HCT116 (cell line): ENCODE results near the gene PRR29. TPM values are rescaled to one million over a fixed set of nuclear protein-coding genes. Genes with fewer than 3 reads are reported as not detected.

Experiments used
- ATAC-seq: fragments of 200-7000 bp; cut with Tn5 transposase; 2 replicates; pipeline ENCODE4 v1.9.1; 2020; ENCODE audit warnings: mild to moderate bottlenecking, moderate library complexity
- BruUV-seq: library from RNA; stranded (reverse); fragments of 400-500 nt; replicated peaks from 2 replicates; lab custom pipeline; 2021; lab: Mats Ljungman, UMichigan
- CTCF ChIA-PET: fragments of 300-600 bp; sonication (Branson Sonifier 250); formaldehyde crosslinking; loops from one replicate; lab custom pipeline; 2021; ENCODE audit warnings: antibody characterized with exemption; lab: Charles Lee
- POLR2A ChIA-PET: fragments of 300-600, 350-600 bp; sonication (Branson Sonifier 250); formaldehyde crosslinking; loops from one replicate; lab custom pipeline; 2021; ENCODE audit warnings: antibody characterized with exemption; lab: Charles Lee
- RAD21 ChIA-PET, 2 experiments: fragments of 300-600 bp; sonication (Branson Sonifier 250); formaldehyde crosslinking; loops; one replicate each; lab custom pipeline; 2023; ENCODE audit warnings: low total read pairs in 2 of 2; ENCODE audit not compliant: uncharacterized antibody in 2 of 2, unreplicated experiment in 2 of 2, low non-redundant PET in 1 of 2; lab: Charles Lee
- DNase-seq: peaks from one replicate; pipeline ENCODE4 v3.0.0-alpha.2; 2010; ENCODE audit warnings: low read depth, low spot score
- H2AFZ ChIP-seq: fragments of 200-600 bp; shearing (Covaris generic), sonication (generic); 2 replicates; pipeline ENCODE4 v1.6.1; 2017; ENCODE audit warnings: low read depth, mixed run types, mixed read lengths, antibody characterized with exemption, low read length; ENCODE audit not compliant: poor library complexity, severe bottlenecking
- H3K27ac ChIP-seq: 2 replicates; pipeline ENCODE4 v1.5.1; 2012; ENCODE audit warnings: low read depth, low read length
- H3K27me3 ChIP-seq: fragments of 200-600 bp; sonication (generic); 2 replicates; pipeline ENCODE4 v1.6.1; 2016; ENCODE audit warnings: mixed run types, low read length, mixed read lengths; ENCODE audit not compliant: insufficient read depth
- H3K36me3 ChIP-seq, 2 experiments: fragments of 200-500 bp in 1 of 2; fragments of 200-600 bp in 1 of 2; sonication (Bioruptor generic) in 1 of 2; sonication (generic) in 1 of 2; 2 replicates each; pipeline versions ENCODE4 v1.5.1 to v1.6.1; 2014 to 2016; ENCODE audit warnings: low read length in 2 of 2, inconsistent platforms in 1 of 2, mixed read lengths in 1 of 2, mixed run types in 1 of 2; ENCODE audit not compliant: insufficient read depth in 2 of 2, control insufficient read depth in 1 of 2
- H3K4me1 ChIP-seq, 2 experiments: fragments of 200-600 bp in 1 of 2; sonication (generic) in 1 of 2; 2 replicates each; pipeline versions ENCODE4 v1.5.1 to v1.6.1; 2012 to 2017; ENCODE audit warnings: low read length in 2 of 2, inconsistent platforms in 1 of 2, mild to moderate bottlenecking in 1 of 2, mixed read lengths in 1 of 2, mixed run types in 1 of 2, moderate library complexity in 1 of 2; ENCODE audit not compliant: insufficient read depth in 2 of 2, control insufficient read depth in 1 of 2
- H3K4me2 ChIP-seq: fragments of 200-600 bp; sonication (generic); 2 replicates; pipeline ENCODE4 v1.6.1; 2017; ENCODE audit warnings: mixed run types, low read length, mixed read lengths
- H3K4me3 ChIP-seq, 2 experiments: fragments of 200-600 bp in 1 of 2; sonication (generic) in 1 of 2; replicated peaks in 1 of 2; 2 replicates each; pipeline ENCODE4 v1.5.1; 2011 to 2016; ENCODE audit warnings: low read length in 2 of 2, control low read depth in 1 of 2, low read depth in 1 of 2, mild to moderate bottlenecking in 1 of 2, mixed read lengths in 1 of 2, mixed run types in 1 of 2
- H3K79me2 ChIP-seq: fragments of 200-600 bp; sonication (generic); 2 replicates; pipeline ENCODE4 v1.6.1; 2017; ENCODE audit warnings: mild to moderate bottlenecking, mixed run types, low read length, moderate library complexity, mixed read lengths; ENCODE audit not compliant: insufficient read depth
- H3K9ac ChIP-seq: fragments of 200-600 bp; sonication (generic); 2 replicates; pipeline ENCODE4 v1.6.1; 2016; ENCODE audit warnings: low read length, mixed read lengths
- H3K9me2 ChIP-seq: fragments of 200-600 bp; sonication (generic), shearing (Covaris generic); 2 replicates; pipeline ENCODE4 v1.6.1; 2017; ENCODE audit warnings: mixed run types, mild to moderate bottlenecking, moderate library complexity; ENCODE audit not compliant: insufficient read depth
- H3K9me3 ChIP-seq, 2 experiments: fragments of 200-500 bp in 1 of 2; fragments of 200-600 bp in 1 of 2; sonication (Bioruptor generic) in 1 of 2; sonication (generic) in 1 of 2; 2 replicates each; pipeline ENCODE4 v1.6.1; 2014 to 2017; ENCODE audit warnings: low read length in 2 of 2, mixed read lengths in 2 of 2, inconsistent platforms in 1 of 2, low read depth in 1 of 2, mild to moderate bottlenecking in 1 of 2, mixed run types in 1 of 2, moderate library complexity in 1 of 2; ENCODE audit not compliant: control insufficient read depth in 1 of 2, insufficient read depth in 1 of 2
- H4K20me1 ChIP-seq: fragments of 200-600 bp; sonication (generic), shearing (Covaris generic); 2 replicates; pipeline ENCODE4 v1.6.1; 2017; ENCODE audit warnings: mixed run types, mild to moderate bottlenecking, moderate library complexity; ENCODE audit not compliant: insufficient read depth
- ATF3 ChIP-seq: IDR thresholded peaks from 2 replicates; pipeline ENCODE4 v1.6.1; 2012
- CBX3 ChIP-seq: IDR thresholded peaks from 2 replicates; pipeline ENCODE4 v1.6.1; 2012; ENCODE audit warnings: low read depth
- EGR1 ChIP-seq: IDR thresholded peaks from 2 replicates; pipeline ENCODE4 v1.6.1; 2012; ENCODE audit warnings: low read depth
- ELF1 ChIP-seq: IDR thresholded peaks from 2 replicates; pipeline ENCODE4 v1.6.1; 2012; ENCODE audit warnings: low read depth, borderline replicate concordance
- EZH2 ChIP-seq: fragments of 200-600 bp; sonication (generic); IDR thresholded peaks from 2 replicates; pipeline ENCODE4 v1.6.1; 2017; ENCODE audit warnings: antibody characterized with exemption, mixed run types
- EZH2phosphoT487 ChIP-seq: fragments of 200-600 bp; IDR thresholded peaks from 2 replicates; pipeline ENCODE4 v1.6.1; 2018; ENCODE audit warnings: antibody characterized with exemption, borderline replicate concordance
- POLR2A ChIP-seq: IDR thresholded peaks from 2 replicates; pipeline ENCODE4 v1.7.0; 2011; ENCODE audit warnings: borderline replicate concordance; ENCODE audit not compliant: insufficient read depth, insufficient read length; ENCODE audit errors: extremely low read depth
- POLR2AphosphoS5 ChIP-seq: IDR thresholded peaks from 2 replicates; pipeline ENCODE4 v1.6.1; 2011; ENCODE audit warnings: mild to moderate bottlenecking, low read depth, low read length, moderate library complexity
- RAD21 ChIP-seq: IDR thresholded peaks from 2 replicates; pipeline ENCODE4 v1.6.1; 2012; ENCODE audit warnings: low read depth, mild to moderate bottlenecking
- SP1 ChIP-seq: IDR thresholded peaks from 2 replicates; pipeline ENCODE4 v1.6.1; 2012; ENCODE audit warnings: low read depth
- TCF7L2 ChIP-seq: IDR thresholded peaks from 2 replicates; pipeline ENCODE4 v1.7.0; 2011; ENCODE audit warnings: borderline replicate concordance, inconsistent platforms; ENCODE audit not compliant: insufficient read depth, insufficient read length; ENCODE audit errors: extremely low read depth
- YY1 ChIP-seq: IDR thresholded peaks from 2 replicates; pipeline ENCODE4 v1.6.1; 2011; ENCODE audit warnings: low read length, low read depth, moderate library complexity, mild to moderate bottlenecking; ENCODE audit not compliant: insufficient replicate concordance; ENCODE audit errors: extremely low read depth
- ZFX ChIP-seq: fragments of 450-650 bp; IDR thresholded peaks from 2 replicates; pipeline ENCODE4 v1.6.1; 2017
- intact Hi-C: fragments of 100-400 bp; cut with micrococcal nuclease; formaldehyde crosslinking; loops from 2 replicates; pipeline ENCODE4 v1.10.0; 2022
- total RNA-seq: library from RNA; stranded (reverse); gene quantifications from one replicate; pipeline ENCODE4 v1.2.1, GENCODE V29; 2021; ENCODE audit not compliant: unreplicated experiment
- TF ChIP-seq, protein P1 (sequence below): IDR thresholded peaks from 2 replicates; pipeline ENCODE4 v1.6.1; 2012; ENCODE audit warnings: low read depth

The PRR29 gene
- total RNA-seq, 1 experiment from 2014 or later, result not detected

DNA sequence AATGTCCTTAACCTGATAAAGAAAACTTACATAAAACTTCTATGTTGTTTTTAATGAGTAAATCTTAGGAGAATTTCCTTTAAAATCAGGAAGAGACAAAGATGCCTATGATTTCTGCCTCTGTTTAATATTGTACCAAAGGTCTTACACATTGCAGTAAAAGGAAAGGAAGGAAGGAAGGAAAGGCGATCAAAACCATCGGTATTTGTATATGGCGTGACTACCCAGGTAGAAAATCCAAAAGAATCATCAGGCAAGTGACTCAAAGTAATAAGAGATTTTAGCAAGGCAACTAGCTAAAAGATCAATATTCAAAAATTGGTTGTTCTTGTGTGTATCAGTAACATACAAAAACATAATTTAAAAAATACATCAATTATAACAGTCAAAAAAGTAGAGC, 18.8 kb downstream of the PRR29 start:
- no peak overlapping the region for H3K27ac ChIP-seq
- TF ChIP-seq POLR2A, result no peak
- no peak for TF ChIP-seq CBX3
- TF ChIP-seq ZFX, result no peak
- no peak for TF ChIP-seq EGR1
- no peak for TF ChIP-seq SP1
- no peak for TF ChIP-seq POLR2AphosphoS5
- TF ChIP-seq, protein P1, sequence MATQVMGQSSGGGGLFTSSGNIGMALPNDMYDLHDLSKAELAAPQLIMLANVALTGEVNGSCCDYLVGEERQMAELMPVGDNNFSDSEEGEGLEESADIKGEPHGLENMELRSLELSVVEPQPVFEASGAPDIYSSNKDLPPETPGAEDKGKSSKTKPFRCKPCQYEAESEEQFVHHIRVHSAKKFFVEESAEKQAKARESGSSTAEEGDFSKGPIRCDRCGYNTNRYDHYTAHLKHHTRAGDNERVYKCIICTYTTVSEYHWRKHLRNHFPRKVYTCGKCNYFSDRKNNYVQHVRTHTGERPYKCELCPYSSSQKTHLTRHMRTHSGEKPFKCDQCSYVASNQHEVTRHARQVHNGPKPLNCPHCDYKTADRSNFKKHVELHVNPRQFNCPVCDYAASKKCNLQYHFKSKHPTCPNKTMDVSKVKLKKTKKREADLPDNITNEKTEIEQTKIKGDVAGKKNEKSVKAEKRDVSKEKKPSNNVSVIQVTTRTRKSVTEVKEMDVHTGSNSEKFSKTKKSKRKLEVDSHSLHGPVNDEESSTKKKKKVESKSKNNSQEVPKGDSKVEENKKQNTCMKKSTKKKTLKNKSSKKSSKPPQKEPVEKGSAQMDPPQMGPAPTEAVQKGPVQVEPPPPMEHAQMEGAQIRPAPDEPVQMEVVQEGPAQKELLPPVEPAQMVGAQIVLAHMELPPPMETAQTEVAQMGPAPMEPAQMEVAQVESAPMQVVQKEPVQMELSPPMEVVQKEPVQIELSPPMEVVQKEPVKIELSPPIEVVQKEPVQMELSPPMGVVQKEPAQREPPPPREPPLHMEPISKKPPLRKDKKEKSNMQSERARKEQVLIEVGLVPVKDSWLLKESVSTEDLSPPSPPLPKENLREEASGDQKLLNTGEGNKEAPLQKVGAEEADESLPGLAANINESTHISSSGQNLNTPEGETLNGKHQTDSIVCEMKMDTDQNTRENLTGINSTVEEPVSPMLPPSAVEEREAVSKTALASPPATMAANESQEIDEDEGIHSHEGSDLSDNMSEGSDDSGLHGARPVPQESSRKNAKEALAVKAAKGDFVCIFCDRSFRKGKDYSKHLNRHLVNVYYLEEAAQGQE, result no peak
- no peak for TF ChIP-seq EZH2phosphoT487
- no peak for TF ChIP-seq ELF1
- no peak for TF ChIP-seq ATF3
- no peak for TF ChIP-seq YY1
- TF ChIP-seq RAD21, result no peak
- no peak for TF ChIP-seq EZH2
- no peak for TF ChIP-seq TCF7L2
- no peaks in the 10 kb centered on the region for H3K9me2 ChIP-seq
- no peak overlapping the region for H3K4me2 ChIP-seq
- no peak overlapping the region for H3K9ac ChIP-seq
- no peak for ATAC-seq
- H3K36me3 ChIP-seq, result no peaks in the 10 kb centered on the region
- BruUV-seq, result no TSS peak
- RAD21 ChIA-PET, result interaction anchor here (0.9 to 1.9 kb wide), 2 partner anchors 98 kb away, joined by 3 to 5 read pairs; no protein-coding TSS in a partner anchor
- no peak for DNase-seq
- H3K79me2 ChIP-seq, result no peaks in the 10 kb centered on the region
- no peaks in the 10 kb centered on the region for H3K27me3 ChIP-seq
- no peak overlapping the region for H3K4me3 ChIP-seq
- no peaks in the 10 kb centered on the region for H3K4me1 ChIP-seq
- H4K20me1 ChIP-seq, result no peaks in the 10 kb centered on the region
- H3K9me3 ChIP-seq, result no peaks in the 10 kb centered on the region
- no peak overlapping the region for H2AFZ ChIP-seq
- POLR2A ChIA-PET, result no interaction called here
- CTCF ChIA-PET, result interaction anchor here (0.9 to 3.2 kb wide), 8 partner anchors 9 to 128 kb away, joined by 3 to 32 read pairs (median 8); partner anchors contain the start of gene GH1
- intact Hi-C loops, result loop anchor here (2.0 to 10.0 kb wide), 2 partner anchors 98 to 608 kb away; partner anchors contain the start of gene GH1
